HG03558 (cell line): Measurements from ENCODE around the gene BMP10.

ENCODE experiments used
- ATAC-seq: cut with Tn5 transposase; IDR thresholded peaks from one replicate; pipeline ENCODE4 v1.9.1; 2021; ENCODE audit warnings: moderate number of reproducible peaks; ENCODE audit not compliant: unreplicated experiment; ENCODE audit errors: extremely low read depth

Gene BMP10, protein sequence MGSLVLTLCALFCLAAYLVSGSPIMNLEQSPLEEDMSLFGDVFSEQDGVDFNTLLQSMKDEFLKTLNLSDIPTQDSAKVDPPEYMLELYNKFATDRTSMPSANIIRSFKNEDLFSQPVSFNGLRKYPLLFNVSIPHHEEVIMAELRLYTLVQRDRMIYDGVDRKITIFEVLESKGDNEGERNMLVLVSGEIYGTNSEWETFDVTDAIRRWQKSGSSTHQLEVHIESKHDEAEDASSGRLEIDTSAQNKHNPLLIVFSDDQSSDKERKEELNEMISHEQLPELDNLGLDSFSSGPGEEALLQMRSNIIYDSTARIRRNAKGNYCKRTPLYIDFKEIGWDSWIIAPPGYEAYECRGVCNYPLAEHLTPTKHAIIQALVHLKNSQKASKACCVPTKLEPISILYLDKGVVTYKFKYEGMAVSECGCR

DNA sequence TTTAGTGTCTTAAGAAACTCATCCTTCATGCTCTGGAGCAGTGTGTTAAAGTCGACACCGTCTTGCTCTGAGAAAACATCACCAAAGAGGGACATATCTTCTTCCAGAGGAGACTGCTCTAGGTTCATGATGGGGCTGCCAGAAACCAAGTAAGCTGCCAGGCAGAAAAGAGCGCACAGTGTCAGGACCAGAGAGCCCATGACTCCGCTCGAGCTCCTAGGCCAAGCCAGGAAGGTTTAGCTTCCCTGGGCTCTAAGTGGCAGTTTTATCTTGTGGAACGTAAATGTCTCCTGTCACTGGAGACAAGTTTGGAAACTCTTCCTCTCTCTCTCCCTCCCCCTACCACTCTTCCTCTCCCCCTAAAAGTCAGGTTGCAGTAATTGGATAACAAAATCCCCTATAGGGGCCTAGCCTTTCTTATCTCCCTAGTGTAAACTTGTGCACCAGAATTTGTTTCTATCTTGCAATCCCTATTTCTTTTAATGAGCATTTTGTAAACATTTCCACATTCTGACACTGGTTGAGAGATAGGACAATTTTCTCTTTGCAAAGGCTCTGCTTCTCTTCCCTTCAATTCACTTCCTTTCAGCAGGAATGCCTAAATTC is at the start of gene BMP10:
Gene BMP10 (minus strand): TSS at position 239 of the 606 bp plus-strand sequence. CDS start 39 bp downstream, at position 200.
- ATAC-seq: no peak

- ATAC-seq: no peak
Measured at GRCh38 chr2:68920481-68921170, 49.4 kb upstream of the BMP10 start.

DNA sequence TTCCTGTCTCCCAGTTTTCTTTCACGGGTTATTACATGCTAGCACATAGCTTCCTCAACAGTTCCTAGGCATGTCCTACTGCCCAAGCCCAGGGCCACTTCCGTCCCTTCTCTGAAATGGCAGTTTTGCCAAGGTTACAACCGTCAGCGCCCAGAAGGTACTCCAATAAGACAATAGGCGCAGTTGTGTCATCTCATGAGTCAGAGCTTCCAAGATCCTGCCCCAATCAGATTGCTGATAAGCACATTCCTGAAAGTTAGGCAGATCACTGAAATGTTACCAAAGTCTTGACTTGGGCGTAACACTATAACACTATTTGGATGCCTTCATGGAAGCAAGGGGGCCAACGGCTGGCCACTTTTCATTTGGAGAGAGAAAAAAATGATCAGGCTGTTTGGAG is 47.3 kb upstream of the BMP10 start:
- no peak for ATAC-seq

DNA sequence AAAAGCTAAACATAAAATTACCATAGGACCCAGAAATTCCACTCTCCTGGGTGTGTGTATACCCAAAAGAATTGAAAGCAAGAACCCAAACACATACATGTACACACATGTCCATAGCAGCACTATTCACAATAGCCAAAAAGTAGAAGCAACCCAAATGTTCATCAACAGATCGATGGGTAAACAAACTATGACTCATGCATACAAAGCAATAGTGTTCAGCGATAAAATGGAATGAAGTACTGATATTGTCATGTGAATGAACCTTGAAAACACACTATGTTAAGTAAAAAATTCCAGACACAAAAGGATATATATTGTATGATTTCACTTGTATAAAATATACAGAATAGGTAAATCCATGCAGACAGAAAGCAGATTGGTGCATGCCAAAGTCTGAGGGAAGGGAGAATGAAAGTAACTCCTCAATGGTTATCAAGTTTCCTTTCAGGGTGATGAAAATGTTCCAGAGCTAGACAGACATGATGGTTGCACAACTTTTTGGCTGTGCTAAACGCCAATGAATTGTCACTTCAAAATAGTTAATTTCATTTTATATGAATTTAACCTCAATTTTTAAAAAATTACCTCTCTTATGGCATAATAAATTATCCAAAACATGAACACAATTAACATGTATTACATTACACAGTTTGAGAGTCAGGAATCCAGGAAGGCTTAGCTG is 46.0 kb upstream of the BMP10 start:
- ATAC-seq: no peak

DNA sequence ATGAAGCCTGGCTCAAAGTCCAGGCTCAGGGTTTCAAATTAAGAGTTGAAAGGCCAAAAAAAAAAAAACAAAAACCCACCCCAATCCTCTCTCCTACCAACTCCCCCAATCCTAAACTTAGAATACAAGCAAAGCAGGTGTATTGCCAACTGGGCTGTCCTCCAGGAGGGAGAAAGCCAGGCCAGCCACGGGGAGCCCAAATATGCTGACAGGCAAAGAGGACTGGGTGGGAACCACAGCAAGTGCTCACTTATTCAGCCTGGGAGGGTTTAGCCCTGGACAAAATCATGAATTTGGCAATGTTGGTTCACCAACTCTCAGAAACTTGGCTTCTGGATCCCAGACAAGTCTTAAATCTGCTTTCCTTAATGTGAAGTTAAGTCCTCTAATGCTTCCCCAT is 45.0 kb upstream of the BMP10 start:
- ATAC-seq: no peak

- no peak for ATAC-seq
Measured at GRCh38 chr2:68915393-68915792, 44.2 kb upstream of the BMP10 start.

- no peak for ATAC-seq
Measured at GRCh38 chr2:68913359-68913758, 42.2 kb upstream of the BMP10 start.

DNA sequence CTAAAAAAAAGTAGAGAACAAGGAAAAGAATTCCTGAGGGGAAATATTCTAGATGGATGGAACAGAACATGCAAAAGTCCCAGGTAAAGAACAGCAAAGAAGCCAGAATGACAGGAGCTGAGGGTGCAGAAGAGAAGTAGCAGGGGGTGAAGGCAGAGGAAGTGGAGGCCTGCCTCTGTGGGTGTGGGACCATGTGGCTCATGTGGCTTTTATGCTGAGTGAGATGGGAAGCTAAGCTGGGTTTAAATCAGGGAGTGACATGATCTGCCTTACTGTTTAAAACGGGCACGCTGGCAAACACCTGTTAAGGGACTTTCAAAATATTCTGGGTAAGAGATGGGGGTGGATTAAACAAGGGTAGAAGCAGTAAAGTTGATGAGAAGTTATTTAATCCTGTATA is 41.5 kb upstream of the BMP10 start:
- ATAC-seq: no peak

- ATAC-seq: no peak
Measured at GRCh38 chr2:68912111-68912510, 40.9 kb upstream of the BMP10 start.

- no peak for ATAC-seq
Measured at GRCh38 chr2:68911709-68912108, 40.5 kb upstream of the BMP10 start.

- ATAC-seq: no peak
Measured at GRCh38 chr2:68911246-68911645, 40.0 kb upstream of the BMP10 start.

GRCh38 chr2:68909793-68910674 is 38.8 kb upstream of the BMP10 start:
- no peak for ATAC-seq

DNA sequence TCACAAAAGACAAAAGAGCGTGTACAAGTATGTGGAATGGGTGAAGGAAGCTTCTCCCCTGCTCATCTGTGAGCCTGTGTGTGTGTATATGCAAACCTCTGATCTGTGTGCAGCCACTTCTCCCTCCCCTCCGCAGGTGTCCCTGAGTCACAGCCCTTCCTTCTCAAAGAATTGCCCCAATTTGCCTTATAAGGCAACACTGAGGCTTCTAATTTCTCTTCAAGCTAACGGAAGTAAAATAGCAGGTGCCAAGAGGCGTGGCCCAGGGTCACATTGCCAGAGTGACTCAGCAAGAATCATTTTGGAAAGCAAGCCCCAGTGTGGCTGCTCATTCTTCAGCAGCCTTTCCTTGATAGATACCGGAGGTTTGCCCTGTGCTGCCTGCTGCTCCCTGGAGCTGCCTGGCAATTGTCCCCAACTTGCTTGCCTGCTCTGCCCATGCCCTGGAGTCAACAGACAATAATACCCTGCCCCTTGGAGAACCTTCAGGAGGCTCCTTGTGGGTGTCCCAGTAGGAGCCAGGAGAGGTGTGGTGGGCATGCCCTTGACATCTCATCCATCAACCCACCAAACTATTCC is 37.3 kb upstream of the BMP10 start:
- peak; percentile 90 for ATAC-seq

GRCh38 chr2:68907920-68908253 is 36.7 kb upstream of the BMP10 start:
- ATAC-seq: no peak

DNA sequence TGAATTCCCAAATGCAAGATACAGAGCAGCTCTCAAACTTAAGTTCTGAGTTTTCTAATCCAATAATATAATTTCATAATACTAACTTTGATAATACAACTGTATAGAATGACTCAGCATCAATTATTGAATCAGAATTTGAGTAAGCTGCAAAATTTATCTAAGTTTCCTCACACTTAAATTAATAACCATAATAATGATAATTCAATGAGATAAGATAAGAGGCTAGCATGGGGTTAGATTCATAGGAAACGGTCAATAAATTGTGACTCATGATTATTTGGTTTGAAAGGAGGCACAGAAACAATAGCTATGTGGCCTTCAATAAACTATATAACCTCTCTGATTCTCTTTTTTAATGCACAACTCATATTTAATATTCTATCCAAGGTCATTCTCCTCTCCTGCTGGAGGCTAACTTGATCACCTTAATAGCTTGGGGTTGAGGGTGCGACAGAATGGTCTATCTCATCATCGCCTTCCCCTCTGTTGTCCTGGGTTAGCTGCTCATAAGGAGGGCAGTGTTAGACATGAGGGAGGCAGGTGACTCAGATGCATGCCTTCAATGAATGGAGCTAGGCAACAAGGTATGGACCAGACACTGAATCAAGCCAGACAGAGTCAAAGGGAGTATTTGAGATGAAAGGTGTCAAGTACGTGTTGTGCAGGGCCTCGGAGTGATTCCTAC is 36.2 kb upstream of the BMP10 start:
- ATAC-seq: no peak

DNA sequence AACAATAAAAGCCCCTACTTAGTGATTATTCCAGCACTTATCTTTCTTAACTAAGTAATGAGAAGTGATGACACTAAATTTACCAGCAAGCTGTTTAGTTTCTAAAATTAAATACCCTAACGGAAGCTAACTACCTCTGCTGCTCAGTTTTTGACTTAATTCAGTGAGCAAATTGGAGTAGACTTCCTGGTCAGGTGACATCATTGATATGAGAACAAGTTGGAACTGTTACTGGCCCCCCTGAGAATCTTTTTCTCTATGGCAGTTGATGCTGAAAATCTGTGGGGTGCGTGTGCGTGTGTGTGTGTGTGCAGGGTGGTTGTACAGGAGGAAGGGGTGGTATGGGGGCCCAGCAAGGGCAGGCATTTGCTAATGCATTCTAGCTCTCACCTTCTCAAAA is 35.5 kb upstream of the BMP10 start:
- no peak for ATAC-seq

GRCh38 chr2:68905116-68905515 is 33.9 kb upstream of the BMP10 start:
- no peak for ATAC-seq

DNA sequence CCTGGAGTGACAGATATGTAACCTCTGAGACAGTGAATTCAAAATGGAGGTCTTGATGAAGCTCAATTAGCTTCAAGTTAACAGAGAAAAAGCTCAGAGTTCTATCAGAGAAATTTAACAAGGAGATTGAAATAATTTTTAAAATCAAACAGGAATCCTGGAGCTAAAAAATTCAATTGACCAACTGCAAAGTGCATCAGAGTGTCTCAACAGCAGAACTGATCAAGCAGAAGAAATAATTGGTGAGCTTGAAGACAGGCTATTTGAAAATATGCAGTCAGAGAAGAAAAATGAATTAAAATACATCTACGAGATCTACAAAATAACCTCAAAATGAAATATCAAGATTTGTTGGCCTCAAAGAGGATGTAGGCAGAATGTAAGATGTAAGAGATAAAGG is 30.4 kb upstream of the BMP10 start:
- no peak for ATAC-seq

GRCh38 chr2:68901199-68901514 is 30.0 kb upstream of the BMP10 start:
- ATAC-seq: no peak
